DMS79 treated with DMSO at 0.1 percent for 48 hours (cell line): ENCODE results near the gene NAPSA.
"Not testable (repeated sequence)": the region's sequence is repeated elsewhere in the genome, so short reads cannot be mapped to it uniquely, and the experiment has no call there.

Experiments used
- DNase-seq: peaks from one replicate; lab custom pipeline; 2025; lab: John Stamatoyannopoulos, UW

The NAPSA gene

DNA sequence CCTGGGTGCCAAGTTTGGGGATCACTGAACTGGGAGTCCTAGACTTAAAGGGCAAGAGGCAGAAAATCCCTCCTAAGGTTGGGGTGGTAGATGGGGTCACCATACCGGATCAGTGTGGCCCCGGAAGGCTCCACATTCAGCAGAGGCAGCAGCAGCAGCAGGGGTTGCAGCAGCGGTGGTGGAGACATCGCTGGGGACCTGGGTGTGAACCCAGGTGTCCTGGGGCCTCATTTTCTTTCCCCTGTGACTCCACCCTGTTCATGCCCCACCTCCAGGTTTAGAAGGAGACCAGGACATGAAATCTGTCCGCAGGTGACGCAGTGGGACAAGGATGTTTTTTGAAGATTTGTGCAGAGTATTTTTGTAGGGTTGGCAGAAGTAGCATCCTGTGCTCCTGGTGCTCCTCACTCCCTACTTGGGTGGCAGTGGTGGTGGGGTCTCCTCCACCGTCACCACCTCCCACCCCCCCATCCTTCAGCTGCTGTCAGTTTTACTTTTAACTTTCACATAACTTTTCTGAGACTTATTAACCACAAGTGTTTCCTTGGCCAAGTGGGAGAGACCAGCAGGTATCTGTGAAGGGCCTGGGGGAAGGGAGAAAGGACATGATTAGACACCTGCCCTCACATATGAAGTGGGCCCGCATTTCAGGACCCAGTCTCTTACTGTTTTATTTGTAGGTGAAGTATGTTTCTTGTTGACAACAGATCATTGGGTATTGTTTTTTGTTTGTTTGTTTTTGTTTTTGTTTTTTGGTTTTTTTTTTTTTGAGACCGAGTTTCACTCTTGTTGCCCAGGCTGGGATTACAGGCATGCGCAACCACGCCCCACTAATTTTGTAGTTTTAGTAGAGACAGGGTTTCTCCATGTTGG lies at the start of gene NAPSA:
Gene NAPSA, minus strand, starts transcription at position 206 of the 873 bp plus-strand sequence. Its CDS starts 18 bp downstream, at position 188.
- no peak for DNase-seq

DNA sequence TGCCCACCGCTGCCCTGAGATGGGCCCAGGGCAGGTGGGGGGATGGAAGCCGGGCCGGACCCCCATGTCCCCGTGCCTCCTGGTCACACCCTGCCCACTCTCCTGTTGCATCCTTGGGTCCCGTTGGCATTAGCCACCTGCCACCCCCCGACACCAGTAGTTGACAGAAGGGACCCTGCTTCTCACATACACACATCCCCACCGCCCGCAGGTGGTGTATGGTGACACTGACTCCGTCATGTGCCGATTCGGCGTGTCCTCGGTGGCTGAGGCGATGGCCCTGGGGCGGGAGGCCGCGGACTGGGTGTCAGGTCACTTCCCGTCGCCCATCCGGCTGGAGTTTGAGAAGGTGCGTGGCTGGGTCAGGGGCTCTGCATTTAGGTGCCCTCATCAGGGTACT lies 48.1 kb upstream of the NAPSA start:
- DNase-seq, result no peak

DNA sequence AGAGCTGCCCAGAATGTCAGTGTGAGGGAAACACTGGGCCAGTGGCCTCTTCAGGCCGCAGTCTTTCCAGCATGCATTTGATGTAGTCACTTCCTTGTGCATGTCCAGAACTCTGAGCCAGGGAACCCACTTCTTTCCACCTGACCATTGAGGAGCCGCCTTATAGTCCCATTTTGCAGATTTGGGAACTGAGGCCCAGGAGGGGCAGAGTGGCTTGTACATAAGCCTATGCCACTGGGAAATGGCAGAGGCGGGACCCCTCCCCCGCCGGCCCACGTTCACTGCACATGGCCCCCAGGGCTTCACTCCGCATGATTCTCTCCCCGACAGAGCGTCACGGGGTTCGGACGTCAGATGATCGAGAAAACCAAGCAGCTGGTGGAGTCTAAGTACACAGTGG lies 47.7 kb upstream of the NAPSA start:
- DNase-seq, result no peak

DNA sequence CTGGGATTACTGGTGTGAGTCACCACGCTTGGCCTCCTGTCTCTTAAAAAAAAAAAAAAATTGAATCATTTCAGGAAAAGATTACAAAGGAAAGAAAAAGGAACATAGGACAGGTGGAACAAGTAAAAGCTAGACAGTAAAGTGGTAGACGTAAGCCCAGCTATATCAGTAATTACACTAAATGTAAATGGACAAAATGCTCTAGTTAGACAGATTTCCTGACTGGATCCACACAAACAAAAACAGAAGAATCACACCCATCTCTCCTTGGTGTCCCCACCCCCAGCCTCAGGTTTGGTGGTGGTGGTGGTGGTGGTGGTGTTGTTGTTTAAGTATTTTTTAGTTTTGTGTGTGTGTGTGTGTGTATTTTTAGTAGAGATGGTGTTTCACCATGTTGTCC lies 47.0 kb upstream of the NAPSA start:
- DNase-seq, result no peak

DNA sequence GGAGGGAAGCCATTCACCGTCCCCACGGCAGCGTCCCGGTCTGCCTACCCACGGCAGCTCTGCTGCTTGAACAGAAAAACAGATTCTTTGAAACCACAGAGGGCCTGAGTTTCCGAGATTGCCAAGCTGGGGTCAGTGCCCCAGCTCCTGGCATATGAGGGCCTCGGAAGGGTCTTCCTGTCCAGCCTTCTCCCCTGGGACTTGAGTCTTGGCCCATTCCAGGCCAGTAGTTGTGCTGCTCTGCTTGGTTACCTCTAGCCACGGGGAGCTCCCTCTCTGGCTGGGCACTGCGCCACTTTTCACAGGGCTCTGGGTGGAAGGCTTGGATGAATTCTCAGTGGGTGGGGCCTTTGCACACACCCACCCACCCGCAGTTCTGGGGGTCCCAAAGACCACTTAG lies 44.7 kb upstream of the NAPSA start:
- DNase-seq, result no peak

DNA sequence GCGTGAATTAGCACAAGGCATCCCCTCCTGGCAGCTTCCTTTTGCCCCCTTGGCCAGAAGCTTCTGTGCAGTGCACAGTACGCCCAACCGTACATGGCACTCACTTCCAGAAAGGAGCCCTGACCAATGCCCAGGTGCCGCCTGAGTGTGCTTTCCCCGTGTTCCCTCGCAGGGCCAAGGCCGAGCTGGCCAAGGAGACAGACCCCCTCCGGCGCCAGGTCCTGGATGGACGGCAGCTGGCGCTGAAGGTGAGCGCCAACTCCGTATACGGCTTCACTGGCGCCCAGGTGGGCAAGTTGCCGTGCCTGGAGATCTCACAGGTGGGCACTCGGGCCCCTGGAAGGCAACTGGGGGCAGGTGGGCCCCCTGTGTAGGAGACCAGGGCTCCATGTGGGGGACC lies 43.9 kb upstream of the NAPSA start:
- DNase-seq, result no peak

DNA sequence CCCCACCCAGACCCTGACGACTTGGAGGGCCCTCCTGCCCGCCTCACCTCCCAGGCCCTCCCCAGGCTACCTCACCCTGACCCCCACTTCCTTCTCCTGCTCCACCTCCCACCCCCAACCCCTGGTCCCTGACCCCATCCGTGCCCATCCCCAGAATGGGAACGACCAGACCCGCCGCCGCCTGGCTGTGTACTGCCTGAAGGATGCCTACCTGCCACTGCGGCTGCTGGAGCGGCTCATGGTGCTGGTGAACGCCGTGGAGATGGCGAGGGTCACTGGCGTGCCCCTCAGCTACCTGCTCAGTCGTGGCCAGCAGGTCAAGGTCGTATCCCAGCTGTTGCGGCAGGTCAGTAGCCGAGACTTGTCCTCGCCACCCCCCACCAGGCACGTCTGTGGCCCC lies 41.4 kb upstream of the NAPSA start:
- no peak for DNase-seq

DNA sequence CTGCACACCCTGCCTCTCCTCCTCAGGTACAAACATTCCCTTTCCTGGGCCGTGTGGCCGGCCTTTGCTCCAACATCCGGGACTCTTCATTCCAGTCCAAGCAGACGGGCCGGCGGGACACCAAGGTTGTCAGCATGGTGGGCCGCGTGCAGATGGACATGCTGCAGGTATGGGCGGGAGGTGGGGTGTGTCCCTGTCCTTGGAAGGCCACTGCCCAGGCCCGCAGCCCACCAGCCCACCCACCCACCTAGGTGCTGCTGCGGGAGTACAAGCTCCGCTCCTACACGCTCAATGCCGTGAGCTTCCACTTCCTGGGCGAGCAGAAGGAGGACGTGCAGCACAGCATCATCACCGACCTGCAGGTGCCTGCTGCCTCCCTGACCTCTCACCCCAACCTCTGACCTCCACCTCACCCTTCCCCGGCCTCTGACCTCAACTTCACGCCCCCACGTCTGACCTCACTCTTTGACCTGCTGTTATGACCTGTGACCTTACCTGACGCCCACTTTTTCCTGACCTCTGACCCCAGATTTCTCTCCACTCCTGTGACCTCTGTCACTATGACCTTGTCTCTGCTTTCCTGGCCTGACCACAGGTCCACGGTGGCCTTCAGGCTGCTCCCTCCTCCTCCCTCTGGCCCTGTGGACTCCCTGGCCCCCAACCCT lies 40.8 kb upstream of the NAPSA start:
- DNase-seq, result no peak

DNA sequence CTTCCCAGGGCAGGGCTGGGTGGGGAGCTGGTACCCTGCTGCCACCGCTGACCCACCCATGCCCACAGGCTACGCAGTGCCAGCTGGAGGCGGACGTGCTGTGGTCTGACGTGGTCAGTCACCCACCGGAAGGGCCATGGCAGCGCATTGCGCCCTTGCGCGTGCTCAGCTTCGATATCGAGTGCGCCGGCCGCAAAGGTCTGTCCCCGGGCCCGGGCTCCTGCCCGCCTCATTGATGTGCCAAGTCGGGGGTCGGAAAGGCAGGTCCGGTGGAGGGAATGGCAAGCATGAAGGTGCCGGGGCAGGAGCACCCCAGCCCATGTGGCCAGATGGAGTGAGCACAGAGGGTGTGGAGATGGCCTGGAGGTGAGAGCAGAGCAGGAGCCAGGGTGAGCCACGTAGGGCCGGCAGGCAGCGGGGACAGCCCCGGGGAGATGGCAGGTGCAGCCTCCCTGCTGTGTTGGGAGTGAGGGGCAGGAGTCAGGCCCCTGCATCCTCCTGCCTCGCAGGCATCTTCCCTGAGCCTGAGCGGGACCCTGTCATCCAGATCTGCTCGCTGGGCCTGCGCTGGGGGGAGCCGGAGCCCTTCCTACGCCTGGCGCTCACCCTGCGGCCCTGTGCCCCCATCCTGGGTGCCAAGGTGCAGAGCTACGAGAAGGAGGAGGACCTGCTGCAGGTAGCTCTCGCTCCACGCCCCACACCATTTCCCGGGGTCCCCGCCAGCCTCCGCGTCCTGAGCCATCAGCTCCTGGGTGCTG lies 37.3 kb upstream of the NAPSA start:
- DNase-seq, result no peak

DNA sequence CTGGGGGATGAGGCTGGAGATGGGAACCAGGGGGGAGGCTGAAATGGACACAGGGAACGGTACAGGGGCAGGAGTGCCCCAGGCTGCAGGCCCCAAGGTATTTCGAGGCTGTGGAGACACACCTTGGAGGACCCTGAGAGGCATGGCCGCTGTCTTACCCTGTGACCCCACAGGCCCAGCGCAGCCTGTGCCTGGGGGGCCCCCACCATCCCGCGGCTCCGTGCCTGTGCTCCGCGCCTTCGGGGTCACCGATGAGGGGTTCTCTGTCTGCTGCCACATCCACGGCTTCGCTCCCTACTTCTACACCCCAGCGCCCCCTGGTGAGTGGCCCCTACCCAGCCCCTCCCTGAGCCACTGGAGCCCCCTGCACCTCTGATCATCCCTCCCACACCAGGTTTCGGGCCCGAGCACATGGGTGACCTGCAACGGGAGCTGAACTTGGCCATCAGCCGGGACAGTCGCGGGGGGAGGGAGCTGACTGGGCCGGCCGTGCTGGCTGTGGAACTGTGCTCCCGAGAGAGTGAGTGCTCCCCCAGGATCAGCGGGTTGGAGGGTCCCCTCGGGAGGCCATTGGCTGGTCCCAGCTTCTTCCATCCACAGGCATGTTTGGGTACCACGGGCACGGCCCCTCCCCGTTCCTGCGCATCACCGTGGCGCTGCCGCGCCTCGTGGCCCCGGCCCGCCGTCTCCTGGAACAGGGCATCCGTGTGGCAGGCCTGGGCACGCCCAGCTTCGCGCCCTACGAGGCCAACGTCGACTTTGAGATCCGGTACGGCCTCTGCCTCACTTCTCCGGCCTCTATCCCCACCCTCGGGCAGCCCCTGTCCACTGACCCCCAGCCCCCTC lies 36.4 kb upstream of the NAPSA start:
- DNase-seq, result no peak

DNA sequence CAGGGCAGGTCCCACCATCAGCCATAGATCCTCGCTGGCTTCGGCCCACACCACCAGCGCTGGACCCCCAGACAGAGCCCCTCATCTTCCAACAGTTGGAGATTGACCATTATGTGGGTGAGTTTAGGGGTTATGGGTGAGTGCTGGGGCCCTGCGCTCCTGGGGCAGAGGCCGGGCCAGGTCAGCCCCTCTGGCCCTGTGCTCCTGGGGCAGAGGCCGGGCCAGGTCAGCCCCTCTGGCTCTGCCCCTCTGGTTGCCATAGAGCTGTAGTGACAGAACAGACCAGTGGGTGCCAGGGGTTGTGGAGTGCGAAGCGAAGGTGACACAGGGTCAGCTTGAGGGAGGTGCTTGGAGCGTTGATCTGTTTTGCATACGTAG lies 33.9 kb upstream of the NAPSA start:
- DNase-seq, result no peak

DNA sequence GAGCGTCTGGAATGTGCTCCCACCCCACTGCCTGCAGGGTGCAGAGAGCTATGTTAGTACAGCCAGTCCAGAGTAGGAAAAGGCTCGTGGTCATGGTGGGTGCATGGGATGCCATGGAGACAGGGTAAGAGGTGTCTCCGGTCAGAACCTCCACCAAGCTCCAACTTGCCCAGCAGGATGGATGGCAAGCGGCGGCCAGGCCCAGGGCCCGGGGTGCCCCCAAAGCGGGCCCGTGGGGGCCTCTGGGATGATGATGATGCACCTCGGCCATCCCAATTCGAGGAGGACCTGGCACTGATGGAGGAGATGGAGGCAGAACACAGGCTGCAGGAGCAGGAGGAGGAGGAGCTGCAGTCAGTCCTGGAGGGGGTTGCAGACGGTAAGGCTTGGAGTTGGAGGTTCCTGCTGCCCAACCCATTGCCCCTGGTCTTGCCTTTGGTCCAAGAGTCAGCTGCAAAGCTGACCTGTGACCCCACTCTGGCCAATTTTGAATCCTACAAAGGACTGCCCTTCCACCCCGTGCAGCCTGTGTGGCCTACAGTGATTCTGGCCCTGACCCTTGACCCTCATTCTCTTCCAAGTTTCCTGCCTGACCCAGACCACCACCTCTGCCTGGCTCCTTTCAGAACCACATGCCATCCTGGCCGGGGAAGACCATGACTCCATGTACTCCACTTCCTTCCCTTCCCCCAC lies 33.4 kb upstream of the NAPSA start:
- no peak for DNase-seq

DNA sequence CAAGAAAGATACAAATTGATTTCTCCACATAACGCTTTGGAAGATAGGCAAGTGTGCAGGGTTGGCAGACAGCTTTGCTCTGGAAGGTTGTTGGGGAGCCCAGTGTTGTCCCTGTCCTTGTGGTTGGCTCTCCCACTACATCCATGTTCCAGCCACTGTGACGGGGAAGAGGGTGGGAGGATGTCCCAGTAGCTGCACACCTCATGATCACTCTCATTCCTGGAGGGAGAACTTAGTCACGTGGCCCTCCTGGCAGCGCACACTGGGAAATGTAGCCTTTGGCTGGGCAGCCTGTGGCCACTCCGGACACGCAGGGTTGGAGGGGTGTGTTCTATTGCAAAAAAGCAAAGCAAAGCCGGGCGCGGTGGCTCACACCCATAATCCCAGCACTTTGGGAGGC lies 28.6 kb upstream of the NAPSA start:
- DNase-seq, result no peak

DNA sequence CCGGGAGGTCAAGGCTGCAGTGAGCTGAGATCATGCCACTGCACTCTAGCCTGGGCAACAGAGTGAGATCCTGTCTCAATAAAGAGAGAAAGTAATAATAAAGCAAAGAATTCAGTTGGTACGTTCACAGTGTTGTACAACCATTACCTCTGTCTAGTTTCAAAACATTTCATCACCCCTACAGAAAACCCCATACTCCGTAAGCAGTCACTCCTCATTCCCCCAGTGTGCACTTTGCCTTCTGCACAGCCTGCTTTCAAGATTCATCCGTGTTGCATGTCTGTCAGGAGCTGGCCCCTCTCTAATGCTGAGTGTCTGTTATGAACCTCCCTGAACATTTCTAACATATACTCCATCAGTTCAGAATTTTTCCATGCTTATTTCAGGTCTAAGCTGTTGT lies 28.1 kb upstream of the NAPSA start:
- no peak for DNase-seq

DNA sequence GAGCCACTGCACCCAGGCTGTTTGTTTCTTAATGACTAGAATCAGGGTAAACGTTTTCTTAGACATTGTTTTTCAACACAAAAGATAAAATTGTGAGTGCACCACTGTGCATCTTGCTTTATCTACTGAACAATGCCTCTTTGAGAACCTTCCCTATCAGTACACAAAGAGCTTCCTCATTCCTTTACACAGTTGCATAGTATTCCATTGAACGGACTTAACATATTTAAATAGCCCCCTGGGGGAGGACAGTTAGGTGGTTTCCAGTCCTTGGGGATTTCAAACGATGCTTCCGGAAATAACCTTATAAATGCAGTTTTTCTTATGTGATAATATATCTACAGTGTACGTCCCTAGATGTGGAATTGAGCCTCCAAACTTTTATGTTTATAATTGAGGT lies 27.3 kb upstream of the NAPSA start:
- DNase-seq, result no peak

DNA sequence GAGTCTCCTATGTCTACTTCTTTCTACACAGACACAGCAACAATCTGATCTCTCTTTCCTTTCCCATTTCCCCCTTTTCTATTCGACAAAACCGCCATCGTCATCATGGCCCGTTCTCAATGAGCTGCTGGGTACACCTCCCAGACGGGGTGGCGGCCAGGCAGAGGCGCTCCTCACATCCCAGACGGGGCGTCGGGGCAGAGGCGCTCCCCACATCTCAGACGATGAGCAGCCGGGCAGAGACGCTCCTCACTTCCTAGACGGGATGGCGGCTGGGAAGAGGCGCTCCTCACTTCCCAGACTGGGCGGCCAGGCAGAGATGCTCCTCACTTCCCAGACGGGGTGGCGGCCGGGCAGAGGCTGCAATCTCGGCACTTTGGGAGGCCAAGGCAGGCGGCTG lies 25.5 kb upstream of the NAPSA start:
- not testable (repeated sequence) for DNase-seq

DNA sequence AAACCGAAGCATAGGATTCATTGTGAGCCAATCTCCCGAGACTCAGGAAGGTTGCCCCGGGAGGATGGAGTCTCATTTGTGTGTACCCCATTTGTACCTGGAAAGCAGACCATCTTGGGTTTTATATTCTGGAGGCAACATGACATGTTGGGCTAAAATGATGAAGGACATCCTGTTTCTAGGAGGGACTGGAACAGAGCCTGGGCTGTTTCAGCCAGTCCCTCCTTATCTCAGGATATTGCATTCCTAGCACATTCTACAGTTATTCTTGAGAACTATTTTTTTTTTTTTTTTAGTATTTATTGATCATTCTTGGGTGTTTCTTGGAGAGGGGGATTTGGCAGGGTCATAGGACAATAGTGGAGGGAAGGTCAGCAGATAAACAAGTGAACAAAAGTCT lies 24.9 kb upstream of the NAPSA start:
- DNase-seq, result not testable (repeated sequence)

DNA sequence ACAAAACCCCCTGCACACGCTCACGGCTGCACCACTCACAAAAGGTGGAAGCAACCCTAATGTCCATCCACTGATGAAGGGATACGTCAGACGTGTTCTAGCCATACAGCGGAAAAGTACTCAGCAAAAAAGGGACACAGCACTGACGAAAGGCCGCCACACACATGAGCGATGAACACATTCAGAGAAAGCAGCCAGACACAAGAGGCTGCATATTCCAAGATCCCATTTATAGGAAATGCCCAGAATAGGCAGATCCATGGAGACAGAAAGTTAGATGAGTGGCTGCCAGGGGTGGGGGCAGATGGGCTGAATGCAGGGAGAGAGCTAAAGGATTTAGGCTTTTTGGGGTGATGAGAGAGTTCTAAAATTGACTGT lies 22.4 kb upstream of the NAPSA start:
- DNase-seq, result no peak

DNA sequence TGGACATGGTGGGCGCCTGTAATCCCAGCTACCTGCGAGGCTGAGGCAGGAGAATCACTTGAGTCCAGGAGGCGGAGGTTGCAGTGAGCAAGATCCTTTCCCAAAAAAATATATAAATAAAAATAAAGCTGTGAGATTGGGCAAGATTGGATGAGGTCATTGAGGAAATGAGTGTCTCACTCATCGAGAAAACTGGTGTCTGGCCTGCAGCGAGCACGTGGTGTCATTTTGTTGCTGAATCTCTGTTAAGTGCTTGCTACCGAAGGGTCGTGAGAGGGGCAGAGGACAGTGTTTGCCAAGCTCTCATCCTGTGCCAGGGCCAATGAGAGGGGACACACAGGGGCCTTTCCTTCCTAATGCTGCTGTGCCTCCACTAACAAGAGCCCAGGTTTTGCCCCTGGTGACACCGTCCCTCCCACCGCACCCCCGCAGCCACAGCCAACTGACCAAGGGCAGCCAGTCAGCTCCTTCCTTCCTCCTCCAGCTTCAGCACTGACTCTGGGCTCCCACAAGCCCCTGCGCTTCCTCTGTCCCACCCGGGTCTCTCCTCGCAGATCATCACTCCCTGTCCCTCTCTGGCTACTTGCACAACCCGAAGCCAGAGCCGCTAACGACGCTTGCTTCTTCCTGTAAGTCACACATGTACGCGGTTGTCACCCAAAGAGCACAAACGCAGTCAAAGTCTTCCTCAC lies 21.9 kb upstream of the NAPSA start:
- DNase-seq, result no peak

DNA sequence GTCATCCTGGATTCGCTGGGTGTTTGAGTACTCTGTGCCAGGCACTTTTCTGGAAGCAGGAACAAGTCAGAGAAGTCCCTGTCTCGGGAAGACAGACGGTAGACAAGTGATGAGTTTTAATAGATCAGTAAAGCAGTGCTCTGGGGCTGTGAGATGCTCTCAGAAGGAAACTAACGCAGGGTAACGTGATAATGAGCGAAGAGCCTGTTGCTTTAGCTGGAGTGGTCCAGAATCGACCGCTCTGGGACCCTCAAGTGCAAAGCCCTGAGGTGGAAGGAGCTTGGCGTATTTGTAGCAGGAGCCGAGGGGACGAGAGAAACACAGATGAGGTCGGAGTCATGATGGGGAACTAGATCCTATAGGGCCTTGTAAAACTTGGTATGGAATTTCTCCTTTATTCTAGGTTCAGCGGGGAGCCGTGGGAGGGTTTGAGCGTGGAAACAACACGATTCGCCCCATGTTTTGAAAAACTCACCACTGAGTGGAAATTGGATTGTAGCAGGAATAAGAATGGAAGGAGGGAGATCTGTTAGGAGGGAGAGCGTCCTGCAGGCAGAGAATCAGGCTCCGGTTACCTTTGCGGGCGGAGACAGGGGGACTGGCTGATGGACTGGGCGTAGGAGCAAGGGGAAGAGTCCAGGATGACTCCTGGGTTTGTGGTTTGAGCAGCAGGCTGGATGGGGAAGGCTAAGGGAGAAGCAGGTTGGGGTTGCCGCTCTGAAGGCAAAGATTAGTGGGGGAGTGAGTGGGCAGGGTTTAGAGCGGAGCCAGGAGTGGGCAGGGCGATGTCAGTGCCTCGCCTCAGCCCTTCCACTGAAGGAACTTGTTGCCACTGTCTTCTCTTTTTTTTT lies 19.5 kb upstream of the NAPSA start:
- peak; percentile 65 for DNase-seq
